Uterus (tissue), 2 donors: ENCODE measurements around the gene NDFIP2.

ENCODE experiments used
- CTCF ChIP-seq, 4 experiments: fragments of 200-600 bp in 2 of 4; fragments of 450-650 bp in 2 of 4; sonication (generic) in 2 of 4; IDR thresholded peaks; one replicate each; pipeline ENCODE4 v1.5.1; 2016 to 2019; ENCODE audit warnings: antibody characterized with exemption in 4 of 4, mild to moderate bottlenecking in 2 of 4, moderate library complexity in 1 of 4
- POLR2A ChIP-seq, 2 donors: fragments of 450-650 bp; IDR thresholded peaks; one replicate each; pipeline ENCODE4 v1.6.1; 2016; ENCODE audit warnings: antibody characterized with exemption in 2 of 2, mild to moderate bottlenecking in 1 of 2, moderate library complexity in 1 of 2

GRCh38 chr13:79485014-79485811, 4.3 kb downstream of the NDFIP2 start:
- TF ChIP-seq CTCF (IDR thresholded peaks at IDR 0.05) (no peak), POLR2A (IDR thresholded peaks at IDR 0.05) (no peak)
